ENCODE results near the gene DUS3L.
A peak's percentile ranks its signal among the peaks of the same experiment; 100 is the strongest.

- TF ChIP-seq POLR2AphosphoS5 (IDR thresholded peaks at IDR 0.05; ENCODE audit: low read depth, low read length) (no peak), HDAC2 (IDR thresholded peaks at IDR 0.05; ENCODE audit: borderline replicate concordance in 1 of 2, low read depth in 2 of 2, low read length in 2 of 2) (no peak), TAF1 (IDR thresholded peaks at IDR 0.05; ENCODE audit: low read depth, low read length) (no peak), KDM1A (IDR thresholded peaks at IDR 0.05; ENCODE audit: borderline replicate concordance, low read length) (peak; percentile 83), EZH2 (IDR thresholded peaks at IDR 0.05; ENCODE audit: low read depth, low read length, severe bottlenecking) (no peak), CTCF (IDR thresholded peaks at IDR 0.05; ENCODE audit: control extremely low read depth in 1 of 3, insufficient read depth in 1 of 3, low read depth in 1 of 3, low read length in 3 of 3) (peak; percentile 48 to 52 (median 50)), YY1 (IDR thresholded peaks at IDR 0.05; ENCODE audit: low read depth, low read length) (no peak), POLR2A (IDR thresholded peaks at IDR 0.05; ENCODE audit: control extremely low read depth in 1 of 2, low read depth in 2 of 2, low read length in 2 of 2) (no peak), EP300 (IDR thresholded peaks at IDR 0.05; ENCODE audit: borderline replicate concordance in 1 of 2, low read depth in 2 of 2, low read length in 2 of 2) (no peak), CBX8 (IDR thresholded peaks at IDR 0.05; ENCODE audit: borderline replicate concordance, low read depth, low read length) (no peak), RBBP5 (IDR thresholded peaks at IDR 0.05; ENCODE audit: borderline replicate concordance, low read depth, low read length) (no peak), MAX (IDR thresholded peaks at IDR 0.05) (no peak)
Measured at GRCh38 chr19:5823579-5824281, 32.8 kb upstream of the DUS3L start.
